HL-60 (cell line): ENCODE measurements around the gene RFTN1.

ENCODE experiments used
- POLR2AphosphoS5 ChIP-seq: IDR thresholded peaks from 2 replicates; pipeline ENCODE4 v1.6.1; 2012; ENCODE audit warnings: low read depth
- TF ChIP-seq, protein P1 (sequence below): IDR thresholded peaks from one replicate; pipeline ENCODE4 v1.5.1; 2011; ENCODE audit warnings: low read length, control low read depth, inconsistent platforms; ENCODE audit not compliant: insufficient read depth

DNA sequence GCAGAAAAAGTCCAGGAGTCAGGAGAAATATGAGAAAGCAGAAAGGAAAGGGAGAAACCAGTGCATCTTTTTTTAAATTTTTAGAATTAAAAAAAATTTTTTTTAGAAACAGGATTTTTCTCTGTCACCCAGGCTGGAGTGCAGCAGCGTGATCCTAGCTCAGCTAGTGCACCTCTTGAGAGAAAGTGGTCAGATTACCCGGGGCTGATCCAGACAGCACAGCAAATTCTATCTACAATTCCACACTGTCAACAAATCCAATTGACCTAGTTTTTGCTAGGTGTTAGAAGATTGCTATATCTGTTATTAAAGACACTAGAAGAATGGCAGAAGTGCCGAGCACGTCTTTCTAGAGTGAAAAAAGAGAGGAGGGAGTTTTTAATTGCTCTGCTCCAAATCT, 117.3 kb downstream of the RFTN1 start:
- TF ChIP-seq, protein P1, sequence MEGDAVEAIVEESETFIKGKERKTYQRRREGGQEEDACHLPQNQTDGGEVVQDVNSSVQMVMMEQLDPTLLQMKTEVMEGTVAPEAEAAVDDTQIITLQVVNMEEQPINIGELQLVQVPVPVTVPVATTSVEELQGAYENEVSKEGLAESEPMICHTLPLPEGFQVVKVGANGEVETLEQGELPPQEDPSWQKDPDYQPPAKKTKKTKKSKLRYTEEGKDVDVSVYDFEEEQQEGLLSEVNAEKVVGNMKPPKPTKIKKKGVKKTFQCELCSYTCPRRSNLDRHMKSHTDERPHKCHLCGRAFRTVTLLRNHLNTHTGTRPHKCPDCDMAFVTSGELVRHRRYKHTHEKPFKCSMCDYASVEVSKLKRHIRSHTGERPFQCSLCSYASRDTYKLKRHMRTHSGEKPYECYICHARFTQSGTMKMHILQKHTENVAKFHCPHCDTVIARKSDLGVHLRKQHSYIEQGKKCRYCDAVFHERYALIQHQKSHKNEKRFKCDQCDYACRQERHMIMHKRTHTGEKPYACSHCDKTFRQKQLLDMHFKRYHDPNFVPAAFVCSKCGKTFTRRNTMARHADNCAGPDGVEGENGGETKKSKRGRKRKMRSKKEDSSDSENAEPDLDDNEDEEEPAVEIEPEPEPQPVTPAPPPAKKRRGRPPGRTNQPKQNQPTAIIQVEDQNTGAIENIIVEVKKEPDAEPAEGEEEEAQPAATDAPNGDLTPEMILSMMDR = no peak
- TF ChIP-seq POLR2AphosphoS5 = no peak
